Measurements from ENCODE around the gene EXOC4.

The EXOC4 gene

DNA sequence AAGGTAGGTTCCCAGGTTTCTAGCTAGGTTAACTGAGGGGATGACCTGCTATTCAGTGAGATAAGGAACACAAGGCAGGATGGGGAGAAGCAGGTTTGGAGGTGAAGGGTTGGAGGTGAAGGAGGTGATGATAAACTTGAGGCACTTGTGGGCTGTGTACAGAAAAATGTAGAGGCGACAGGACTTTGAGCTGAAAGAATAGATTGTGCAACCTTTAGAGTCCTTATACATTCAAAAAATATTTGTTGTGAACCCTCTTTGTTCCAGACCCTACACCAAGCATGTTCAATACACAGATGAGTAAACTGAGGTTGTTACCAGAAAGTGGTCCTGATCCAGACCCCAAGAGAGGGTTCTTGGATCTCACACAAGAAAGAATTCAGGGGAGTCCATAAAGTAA lies 828.8 kb downstream of the EXOC4 start:
- Histone ChIP-seq H4K20me1 (no peaks in the 10 kb centered on the region), H3K4me2 (no peak overlapping the region), H3K27ac (no peak overlapping the region), H3K4me1 (peaks cover 0 to 30% (median 6%) of the 10 kb centered on the region in 10 experiments; a peak in 8 of 20 replicates), H3K27me3 (no peaks in the 10 kb centered on the region), H3K9ac (no peak overlapping the region), H3K36me3 (peaks cover 0 to 4% (median 0%) of the 10 kb centered on the region in 11 experiments; a peak in 1 of 22 replicates), H3K4me3 (no peak overlapping the region), H3K9me3 (replicated peaks in 1 of 11) (peaks cover 4 to 33% (median 22%) of the 10 kb centered on the region in 11 experiments)
- no peak for TF ChIP-seq Cebpa-rat (IDR thresholded peaks at IDR 0.05)

GRCh38 chr7:134083766-134084487 lies 831.0 kb downstream of the EXOC4 start:
- Histone ChIP-seq H3K4me2 (peak overlapping the region in 4 of 11 experiments; percentile 8 to 75 (median 40); a peak in 6 of 22 replicates), H4K20me1 (no peaks in the 10 kb centered on the region), H3K4me1 (peaks cover 0 to 30% (median 6%) of the 10 kb centered on the region in 10 experiments; a peak in 8 of 20 replicates), H3K27me3 (no peaks in the 10 kb centered on the region), H3K27ac (peak overlapping the region in 3 of 11 experiments; percentile 35 to 69 (median 43); a peak in 5 of 22 replicates), H3K9ac (peak overlapping the region in 2 of 11 experiments; percentile 18 to 43; a peak in 2 of 22 replicates), H3K4me3 (no peak overlapping the region), H3K9me3 (replicated peaks in 1 of 11) (peaks cover 26 to 55% (median 45%) of the 10 kb centered on the region in 11 experiments), H3K36me3 (peaks cover 0 to 4% (median 0%) of the 10 kb centered on the region in 11 experiments; a peak in 3 of 22 replicates)
- no peak for TF ChIP-seq Cebpa-rat (IDR thresholded peaks at IDR 0.05)

- no peak for TF ChIP-seq Cebpa-rat (IDR thresholded peaks at IDR 0.05)
- Histone ChIP-seq H3K27ac (peak overlapping the region in 3 of 11 experiments; percentile 35 to 69 (median 43); a peak in 5 of 22 replicates), H3K9ac (peak overlapping the region in 2 of 11 experiments; percentile 18 to 43; a peak in 2 of 22 replicates), H3K4me1 (peaks cover 0 to 30% (median 6%) of the 10 kb centered on the region in 10 experiments; a peak in 8 of 20 replicates), H3K27me3 (no peaks in the 10 kb centered on the region), H4K20me1 (no peaks in the 10 kb centered on the region), H3K4me2 (peak overlapping the region in 4 of 11 experiments; percentile 8 to 75 (median 40); a peak in 6 of 22 replicates), H3K4me3 (no peak overlapping the region), H3K36me3 (peaks cover 0 to 10% (median 0%) of the 10 kb centered on the region in 11 experiments; a peak in 5 of 22 replicates), H3K9me3 (replicated peaks in 1 of 11) (peaks cover 33 to 62% (median 52%) of the 10 kb centered on the region in 11 experiments)
Observed at GRCh38 chr7:134084488-134085144, 831.7 kb downstream of the EXOC4 start.

DNA sequence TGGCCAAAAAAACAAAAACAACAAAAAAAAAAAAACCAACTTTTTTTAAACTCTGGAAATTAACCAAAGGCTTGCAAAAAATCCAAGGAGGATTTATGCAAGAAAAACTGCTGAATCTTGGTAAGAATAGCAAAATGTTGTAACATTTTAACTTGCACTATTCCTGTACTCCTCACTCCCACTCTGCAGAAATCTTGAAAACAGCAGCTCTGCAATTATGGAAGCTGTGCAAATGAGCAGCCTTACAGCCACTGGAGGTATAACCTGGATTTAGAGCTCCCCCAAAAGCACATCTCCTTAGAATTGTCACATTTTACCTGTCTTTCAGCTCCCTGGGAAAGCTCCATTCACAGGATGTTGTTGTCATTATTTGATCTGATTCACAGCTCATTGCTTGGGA lies 832.4 kb downstream of the EXOC4 start:
- peak overlapping the region in 4 of 11 experiments; percentile 8 to 53 (median 26); a peak in 5 of 22 replicates for H3K4me2 ChIP-seq
- no peak overlapping the region for H3K9ac ChIP-seq
- no peak overlapping the region for H3K27ac ChIP-seq
- H3K9me3 ChIP-seq (replicated peaks in 1 of 11) = peaks cover 40 to 69% (median 59%) of the 10 kb centered on the region in 11 experiments
- H3K4me3 ChIP-seq = no peak overlapping the region
- H3K27me3 ChIP-seq = no peaks in the 10 kb centered on the region
- peaks cover 0 to 12% (median 0%) of the 10 kb centered on the region in 11 experiments; a peak in 5 of 22 replicates for H3K36me3 ChIP-seq
- TF ChIP-seq Cebpa-rat (IDR thresholded peaks at IDR 0.05) = no peak
- H4K20me1 ChIP-seq = no peaks in the 10 kb centered on the region
- peaks cover 0 to 30% (median 6%) of the 10 kb centered on the region in 10 experiments; a peak in 8 of 20 replicates for H3K4me1 ChIP-seq

DNA sequence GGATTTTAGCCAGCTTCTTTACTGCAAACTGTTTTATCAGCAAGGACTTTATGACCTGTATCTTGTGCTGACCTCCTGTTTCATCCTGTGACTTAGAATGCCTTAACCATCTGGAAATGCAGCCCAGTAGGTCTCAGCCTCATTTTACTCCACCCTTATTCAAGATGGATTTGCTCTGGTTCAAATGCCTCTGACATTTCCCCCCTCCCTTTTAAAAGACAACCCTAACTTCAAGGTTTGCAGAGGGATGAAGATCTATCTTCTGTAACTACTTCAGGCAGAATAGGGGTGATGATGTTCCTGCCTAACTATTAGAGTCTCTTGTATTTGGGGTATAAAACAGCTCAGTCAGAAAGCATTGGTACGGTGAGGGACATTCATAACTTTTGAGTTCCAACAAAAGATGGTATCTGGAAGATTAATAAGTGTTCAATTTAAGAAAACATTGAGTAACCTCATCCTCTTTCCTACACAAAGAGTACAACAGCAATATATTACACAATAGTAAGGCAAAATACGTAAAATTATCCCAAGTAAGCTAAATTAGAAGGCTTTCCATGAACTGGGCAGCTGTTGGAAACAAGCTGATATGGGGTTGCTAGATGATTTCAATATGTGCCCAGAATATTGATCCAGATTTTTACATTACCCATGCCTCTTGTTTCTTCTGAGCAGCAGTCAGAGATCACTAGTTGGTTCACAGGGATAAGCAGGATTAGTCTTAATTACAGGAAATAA lies 834.3 kb downstream of the EXOC4 start:
- Histone ChIP-seq H3K9me3 (replicated peaks in 1 of 11) (peaks cover 55 to 87% (median 76%) of the 10 kb centered on the region in 11 experiments), H3K9ac (no peak overlapping the region), H4K20me1 (no peaks in the 10 kb centered on the region), H3K27ac (no peak overlapping the region), H3K27me3 (no peaks in the 10 kb centered on the region), H3K4me3 (no peak overlapping the region), H3K4me2 (no peak overlapping the region), H3K36me3 (peaks cover 0 to 23% (median 3%) of the 10 kb centered on the region in 11 experiments; a peak in 5 of 22 replicates), H3K4me1 (peaks cover 0 to 30% (median 6%) of the 10 kb centered on the region in 10 experiments; a peak in 8 of 20 replicates)
- TF ChIP-seq Cebpa-rat (IDR thresholded peaks at IDR 0.05) = peak in 3 of 11 experiments; percentile 9 to 14 (median 13); a peak in 1 of 22 replicates

DNA sequence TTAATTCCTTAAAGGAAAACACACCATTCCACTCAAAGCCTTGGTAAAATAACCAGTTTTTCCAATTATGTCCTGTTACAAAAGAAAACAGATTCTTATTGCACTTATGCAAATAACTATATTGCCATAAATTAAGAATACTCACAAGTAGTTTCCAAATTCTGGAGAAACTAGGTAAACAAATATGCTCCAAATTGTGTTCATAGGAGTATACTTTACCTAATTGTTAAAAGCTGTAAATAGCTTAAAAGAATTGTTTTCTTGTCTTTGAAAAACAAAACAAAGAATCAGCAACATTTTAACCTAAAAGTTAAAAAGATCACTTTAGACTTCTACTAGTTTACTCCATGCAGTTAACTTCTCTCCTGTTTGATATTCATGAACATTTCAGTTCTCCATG lies 835.3 kb downstream of the EXOC4 start:
- TF ChIP-seq Cebpa-rat (IDR thresholded peaks at IDR 0.05) = no peak
- no peak overlapping the region for H3K4me3 ChIP-seq

DNA sequence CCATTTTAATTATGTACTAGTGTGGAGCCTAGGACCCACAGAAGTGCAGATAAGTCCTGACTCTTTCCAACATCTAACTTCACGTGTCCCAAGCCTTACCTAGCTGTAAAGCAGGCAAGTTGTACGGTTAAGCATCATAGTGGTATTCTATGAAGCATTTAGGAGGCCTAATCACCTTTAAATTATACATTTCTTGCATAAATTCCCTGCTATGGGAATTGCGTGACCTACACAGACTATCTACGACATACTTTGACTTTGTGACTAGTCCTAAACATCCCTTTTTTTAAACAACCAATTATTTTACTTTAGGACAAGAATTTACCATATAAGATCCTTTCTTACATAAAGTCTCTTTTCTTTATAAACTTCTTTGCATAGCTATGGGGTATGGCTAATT lies 836.6 kb downstream of the EXOC4 start:
- no peak overlapping the region for H3K9ac ChIP-seq
- peaks cover 0 to 14% (median 5%) of the 10 kb centered on the region in 10 experiments; a peak in 8 of 20 replicates for H3K4me1 ChIP-seq
- H3K27ac ChIP-seq = no peak overlapping the region
- TF ChIP-seq Cebpa-rat (IDR thresholded peaks at IDR 0.05) = no peak
- peaks cover 64 to 86% (median 80%) of the 10 kb centered on the region in 11 experiments for H3K9me3 ChIP-seq (replicated peaks in 1 of 11)
- H3K4me3 ChIP-seq = peak overlapping the region in 1 of 10 experiments; percentile 14; a peak in 1 of 20 replicates
- no peak overlapping the region for H3K4me2 ChIP-seq
- peaks cover 0 to 23% (median 3%) of the 10 kb centered on the region in 11 experiments; a peak in 5 of 22 replicates for H3K36me3 ChIP-seq
- H4K20me1 ChIP-seq = no peaks in the 10 kb centered on the region
- H3K27me3 ChIP-seq = no peaks in the 10 kb centered on the region

More for the DNA sequence above, 835.3 kb downstream of the EXOC4 start:
- H3K27ac ChIP-seq = no peak overlapping the region
- H3K9me3 ChIP-seq (replicated peaks in 1 of 11) = peaks cover 62 to 96% (median 83%) of the 10 kb centered on the region in 11 experiments
- no peaks in the 10 kb centered on the region for H4K20me1 ChIP-seq
- H3K36me3 ChIP-seq = peaks cover 0 to 23% (median 3%) of the 10 kb centered on the region in 11 experiments; a peak in 5 of 22 replicates
- H3K27me3 ChIP-seq = no peaks in the 10 kb centered on the region
- H3K4me1 ChIP-seq = peaks cover 0 to 27% (median 6%) of the 10 kb centered on the region in 10 experiments; a peak in 8 of 20 replicates
- H3K4me2 ChIP-seq = no peak overlapping the region
- H3K9ac ChIP-seq = no peak overlapping the region

- peaks cover 0 to 4% (median under 1%) of the 10 kb centered on the region in 11 experiments; a peak in 5 of 22 replicates for H3K9me3 ChIP-seq (replicated peaks in 1 of 11)
- peaks cover 7 to 18% (median 16%) of the 10 kb centered on the region in 10 experiments; a peak in 18 of 20 replicates for H3K4me1 ChIP-seq
- H3K36me3 ChIP-seq = no peaks in the 10 kb centered on the region
- no peak for TF ChIP-seq Cebpa-rat (IDR thresholded peaks at IDR 0.05)
- H3K27ac ChIP-seq = no peak overlapping the region
- H3K27me3 ChIP-seq = no peaks in the 10 kb centered on the region
- H3K4me3 ChIP-seq = no peak overlapping the region
- no peak overlapping the region for H3K4me2 ChIP-seq
- no peaks in the 10 kb centered on the region for H4K20me1 ChIP-seq
- no peak overlapping the region for H3K9ac ChIP-seq
Observed at GRCh38 chr7:134098072-134098471, 845.2 kb downstream of the EXOC4 start.
